ENCODE measurements around the gene IGSF3. TPM values are rescaled to one million over a fixed set of nuclear protein-coding genes. Genes with fewer than 3 reads are reported as not detected.
"Not testable (repeated sequence)": the region's sequence is repeated elsewhere in the genome, so short reads cannot be mapped to it uniquely, and the experiment has no call there.

Gene IGSF3
- total RNA-seq, 2 donors from 2014 or later: 23.2 to 30.4 TPM

DNA sequence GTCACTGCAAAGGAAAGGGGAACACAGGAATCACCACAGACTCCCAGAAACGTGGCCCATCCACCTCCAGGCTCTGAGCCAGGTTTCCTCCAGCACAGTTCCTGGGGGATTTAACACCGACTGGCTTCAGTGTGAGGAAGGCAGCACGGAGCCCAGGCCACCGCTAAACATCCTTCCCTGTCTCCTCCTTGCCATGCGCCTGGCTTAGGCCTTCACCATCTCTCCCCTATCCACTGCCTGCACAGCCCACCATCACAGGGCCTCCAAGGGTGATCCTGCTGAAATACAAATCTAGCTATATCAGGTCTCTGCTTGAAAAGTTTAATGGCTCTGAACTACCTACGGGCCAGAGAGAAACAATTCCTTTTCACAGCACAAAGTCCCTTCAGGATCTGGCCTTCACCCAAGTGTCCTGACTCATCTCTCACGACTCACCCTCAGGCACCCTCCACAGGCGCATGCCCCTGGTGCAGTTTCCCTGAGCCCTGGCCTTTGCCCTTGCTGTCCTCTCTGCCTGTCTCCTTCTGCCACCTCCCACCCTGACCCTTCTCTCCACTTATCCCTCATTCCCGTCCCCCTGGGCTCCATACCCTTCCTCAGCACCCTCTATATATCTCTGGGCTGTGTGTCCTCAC is 78.3 kb downstream of the IGSF3 start:
- H3K9me3 ChIP-seq; H3K36me3 ChIP-seq; H3K4me1 ChIP-seq (replicated peaks); H3K27me3 ChIP-seq (replicated peaks; ENCODE audit: insufficient read depth); H3K4me3 ChIP-seq; H3K27ac ChIP-seq; intact Hi-C loops (cut with DNase I): not testable (repeated sequence)
- 54% methylated on average over 9 of the region's 9 CpGs for WGBS
- peak; percentile 18 for DNase-seq (ENCODE audit: low spot score)

DNA sequence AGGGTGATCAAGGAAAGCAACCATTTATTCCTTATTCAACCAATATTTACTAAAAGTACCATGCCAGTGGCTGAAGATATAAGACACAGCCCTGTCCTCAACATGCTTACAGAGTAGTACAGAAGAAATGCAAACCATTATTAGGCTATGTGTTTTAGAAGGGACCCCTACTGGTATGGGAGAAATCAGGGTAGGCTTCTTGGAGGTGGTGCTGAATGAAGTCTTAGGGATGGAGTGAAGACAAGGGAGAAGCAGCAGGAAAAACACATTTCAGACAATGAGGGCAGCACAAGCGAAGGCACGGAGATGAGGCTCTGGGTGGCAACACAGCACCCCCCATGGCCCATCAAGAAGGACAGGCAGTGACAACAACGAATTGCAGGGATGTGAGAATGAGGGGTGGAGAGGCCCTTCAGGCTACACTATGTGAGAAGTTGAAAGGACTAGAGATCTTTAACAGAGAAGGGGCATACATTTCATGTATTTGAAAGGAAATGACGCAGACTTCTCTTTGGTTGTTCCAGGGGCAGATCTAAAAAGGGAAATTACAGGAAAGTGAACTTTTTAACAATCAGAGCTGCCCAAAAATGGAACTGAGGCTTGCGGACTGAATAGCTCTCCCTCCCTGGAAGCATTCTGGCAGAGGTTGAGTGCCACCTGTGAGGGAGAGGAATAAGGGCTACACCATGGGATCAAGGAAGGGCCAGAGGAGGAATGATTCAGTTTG is 79.9 kb downstream of the IGSF3 start:
- Histone ChIP-seq H3K36me3 (no peaks in the 10 kb centered on the region), H3K4me3 (no peak overlapping the region), H3K9me3 (no peaks in the 10 kb centered on the region), H3K4me1 (replicated peaks) (no peaks in the 10 kb centered on the region), H3K27me3 (replicated peaks; ENCODE audit: insufficient read depth) (no peaks in the 10 kb centered on the region), H3K27ac (no peak overlapping the region)
- intact Hi-C loops (cut with DNase I): no loop called here
- no peak for TF ChIP-seq POLR2AphosphoS5 (IDR thresholded peaks at IDR 0.05)
- TF ChIP-seq, protein P1, sequence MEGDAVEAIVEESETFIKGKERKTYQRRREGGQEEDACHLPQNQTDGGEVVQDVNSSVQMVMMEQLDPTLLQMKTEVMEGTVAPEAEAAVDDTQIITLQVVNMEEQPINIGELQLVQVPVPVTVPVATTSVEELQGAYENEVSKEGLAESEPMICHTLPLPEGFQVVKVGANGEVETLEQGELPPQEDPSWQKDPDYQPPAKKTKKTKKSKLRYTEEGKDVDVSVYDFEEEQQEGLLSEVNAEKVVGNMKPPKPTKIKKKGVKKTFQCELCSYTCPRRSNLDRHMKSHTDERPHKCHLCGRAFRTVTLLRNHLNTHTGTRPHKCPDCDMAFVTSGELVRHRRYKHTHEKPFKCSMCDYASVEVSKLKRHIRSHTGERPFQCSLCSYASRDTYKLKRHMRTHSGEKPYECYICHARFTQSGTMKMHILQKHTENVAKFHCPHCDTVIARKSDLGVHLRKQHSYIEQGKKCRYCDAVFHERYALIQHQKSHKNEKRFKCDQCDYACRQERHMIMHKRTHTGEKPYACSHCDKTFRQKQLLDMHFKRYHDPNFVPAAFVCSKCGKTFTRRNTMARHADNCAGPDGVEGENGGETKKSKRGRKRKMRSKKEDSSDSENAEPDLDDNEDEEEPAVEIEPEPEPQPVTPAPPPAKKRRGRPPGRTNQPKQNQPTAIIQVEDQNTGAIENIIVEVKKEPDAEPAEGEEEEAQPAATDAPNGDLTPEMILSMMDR (IDR thresholded peaks at IDR 0.05): no peak
- TF ChIP-seq POLR2A (IDR thresholded peaks at IDR 0.05): no peak
- no peak for DNase-seq (ENCODE audit: low spot score)
- 76% methylated on average over 5 of the region's 5 CpGs for WGBS

DNA sequence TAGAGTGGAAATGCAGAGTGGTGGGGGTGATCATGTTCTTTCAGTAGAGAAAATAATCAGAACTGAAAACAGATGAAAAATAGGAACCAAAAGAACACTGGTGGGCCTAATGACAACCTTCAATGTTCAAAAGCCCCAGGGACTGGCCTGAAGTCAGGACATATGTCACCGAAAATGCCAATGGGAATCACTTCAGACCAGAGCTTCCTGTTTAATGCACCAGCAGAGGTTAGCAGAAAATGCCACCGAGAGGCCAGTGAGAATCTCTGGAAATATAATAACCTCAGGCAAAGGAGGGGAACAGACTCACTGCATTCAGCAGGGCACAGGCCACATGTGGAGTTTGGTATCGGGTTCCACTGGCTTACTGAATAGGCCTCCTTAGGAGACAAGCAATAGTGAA is 80.8 kb downstream of the IGSF3 start:
- WGBS: 84% methylated on average over 3 of the region's 3 CpGs
- Histone ChIP-seq H3K9me3 (no peaks in the 10 kb centered on the region), H3K4me3 (no peak overlapping the region), H3K4me1 (replicated peaks) (peaks cover under 1% of the 10 kb centered on the region), H3K27me3 (replicated peaks; ENCODE audit: insufficient read depth) (no peaks in the 10 kb centered on the region), H3K27ac (no peak overlapping the region), H3K36me3 (no peaks in the 10 kb centered on the region)
- DNase-seq (ENCODE audit: low spot score): no peak
- intact Hi-C loops (cut with DNase I): no loop called here
- no peak for TF ChIP-seq POLR2AphosphoS5 (IDR thresholded peaks at IDR 0.05)
- TF ChIP-seq, protein P1 (IDR thresholded peaks at IDR 0.05): no peak
- no peak for TF ChIP-seq POLR2A (IDR thresholded peaks at IDR 0.05)

DNA sequence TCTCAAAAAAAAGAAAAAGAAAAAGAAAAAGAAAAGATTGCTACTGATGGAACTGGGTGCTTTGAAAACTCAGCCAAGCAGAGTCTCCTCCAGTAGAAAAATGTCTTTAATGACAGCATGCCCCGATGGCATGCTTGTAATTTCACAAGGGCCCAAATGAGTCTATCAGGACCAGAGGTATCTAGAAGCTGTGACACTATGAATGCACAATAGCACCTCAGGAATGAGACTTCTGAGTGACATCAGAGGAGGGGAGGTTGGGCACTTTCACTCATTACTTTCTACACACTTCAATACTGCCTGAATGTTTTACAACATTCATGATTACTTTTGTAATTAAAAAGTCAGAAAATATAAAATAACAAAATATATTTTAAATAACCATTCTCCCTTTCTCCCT is 81.6 kb downstream of the IGSF3 start:
- Histone ChIP-seq H3K27me3 (replicated peaks; ENCODE audit: insufficient read depth) (no peaks in the 10 kb centered on the region), H3K9me3 (no peaks in the 10 kb centered on the region), H3K27ac (no peak overlapping the region), H3K36me3 (no peaks in the 10 kb centered on the region), H3K4me1 (replicated peaks) (peaks cover 4% of the 10 kb centered on the region), H3K4me3 (no peak overlapping the region)
- 61% methylated on average over 1 of the region's 1 CpG for WGBS
- TF ChIP-seq, protein P1 (IDR thresholded peaks at IDR 0.05): no peak
- TF ChIP-seq POLR2AphosphoS5 (IDR thresholded peaks at IDR 0.05) (no peak), POLR2A (IDR thresholded peaks at IDR 0.05) (no peak)
- intact Hi-C loops (cut with DNase I): no loop called here
- no peak for DNase-seq (ENCODE audit: low spot score)

DNA sequence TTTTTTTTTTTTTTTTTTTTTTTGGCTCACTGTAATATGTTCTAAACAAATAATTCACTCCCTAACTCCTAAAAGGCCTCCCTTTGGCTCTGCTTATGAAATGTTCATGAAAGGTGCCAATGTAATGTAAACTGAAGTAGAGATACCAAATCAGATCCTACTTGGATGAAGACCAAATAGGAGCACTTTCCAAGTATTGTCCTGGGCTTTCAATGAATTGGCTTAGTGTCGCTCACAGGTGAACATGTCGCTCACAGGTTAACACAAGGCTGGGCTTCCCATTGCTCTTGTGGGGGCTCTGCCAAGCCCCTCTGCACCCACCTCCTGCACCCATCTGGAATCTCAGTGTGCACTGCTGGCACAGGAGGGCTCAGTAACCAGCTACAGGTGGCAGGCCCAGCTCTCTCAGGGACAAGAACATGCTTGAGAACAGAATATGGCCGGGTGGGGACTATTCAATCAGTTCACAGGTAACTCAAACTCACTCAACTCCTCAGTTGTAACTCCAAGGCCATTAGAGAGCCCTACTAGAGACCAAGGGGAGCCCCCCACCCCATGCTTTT is 86.1 kb downstream of the IGSF3 start:
- H3K27ac ChIP-seq: no peak overlapping the region
- TF ChIP-seq POLR2A (IDR thresholded peaks at IDR 0.05): no peak
- peak; percentile 66 for TF ChIP-seq POLR2AphosphoS5 (IDR thresholded peaks at IDR 0.05)
- TF ChIP-seq, protein P1 (IDR thresholded peaks at IDR 0.05): no peak
- H3K9me3 ChIP-seq: no peaks in the 10 kb centered on the region
- 72% methylated on average over 3 of the region's 3 CpGs for WGBS
- H3K27me3 ChIP-seq (replicated peaks; ENCODE audit: insufficient read depth): no peaks in the 10 kb centered on the region
- DNase-seq (ENCODE audit: low spot score): peak; percentile 21
- H3K4me3 ChIP-seq: no peak overlapping the region
- intact Hi-C loops (cut with DNase I): no loop called here
- H3K4me1 ChIP-seq (replicated peaks): peaks cover 4% of the 10 kb centered on the region
- H3K36me3 ChIP-seq: no peaks in the 10 kb centered on the region
